ENCODE results near the gene CIZ1.

The CIZ1 gene

GRCh38 chr9:128180001-128180400 lies 11.4 kb downstream of the CIZ1 start:
- TF ChIP-seq CTCF (IDR thresholded peaks at IDR 0.05; ENCODE audit: control extremely low read depth, extremely low read depth, low read depth, missing control alignments) = no peak
- ChIA-PET POLR2A (no interaction called here), CTCF (interaction anchor here (1.4 kb wide), 1 partner anchor 11 kb away, joined by 6 read pairs; no protein-coding TSS in a partner anchor)
- DNase-seq (ENCODE audit: extremely low spot score) = no peak

GRCh38 chr9:128178806-128179431 lies 12.5 kb downstream of the CIZ1 start:
- DNase-seq (ENCODE audit: extremely low spot score) = no peak
- ChIA-PET CTCF (interaction anchor here (1.4 kb wide), 1 partner anchor 12 kb away, joined by 6 read pairs; no protein-coding TSS in a partner anchor), POLR2A (no interaction called here)
- no peak for TF ChIP-seq CTCF (IDR thresholded peaks at IDR 0.05; ENCODE audit: control extremely low read depth, extremely low read depth, low read depth, missing control alignments)

- DNase-seq (ENCODE audit: extremely low spot score) = no peak
- CTCF ChIA-PET = interaction anchor here (1.3 to 1.5 kb wide), 2 partner anchors 8 to 19 kb away, joined by 3 to 6 read pairs; no protein-coding TSS in a partner anchor
- POLR2A ChIA-PET = no interaction called here
- TF ChIP-seq CTCF (IDR thresholded peaks at IDR 0.05; ENCODE audit: control extremely low read depth, extremely low read depth, low read depth, missing control alignments) = no peak
These were observed 15.6 kb downstream of the CIZ1 start for GRCh38 chr9:128175726-128176125.

- no peak for DNase-seq (ENCODE audit: extremely low spot score)
- CTCF ChIA-PET = interaction anchor here (1.0 to 1.5 kb wide), 3 partner anchors 9 to 19 kb away, joined by 3 to 6 read pairs (median 4); no protein-coding TSS in a partner anchor
- POLR2A ChIA-PET = interaction anchor here (0.6 kb wide), 1 partner anchor 9 kb away, joined by 3 read pairs; no protein-coding TSS in a partner anchor
- TF ChIP-seq CTCF (IDR thresholded peaks at IDR 0.05; ENCODE audit: control extremely low read depth, extremely low read depth, low read depth, missing control alignments) = no peak
These were observed 16.2 kb downstream of the CIZ1 start for GRCh38 chr9:128175102-128175563.

- TF ChIP-seq CTCF (IDR thresholded peaks at IDR 0.05; ENCODE audit: control extremely low read depth, extremely low read depth, low read depth, missing control alignments) = no peak
- DNase-seq (ENCODE audit: extremely low spot score) = no peak
- ChIA-PET POLR2A (no interaction called here), CTCF (interaction anchor here (1.0 to 1.3 kb wide), 2 partner anchors 10 to 12 kb away, joined by 4 to 6 read pairs; no protein-coding TSS in a partner anchor)
These were observed 17.3 kb downstream of the CIZ1 start for GRCh38 chr9:128174062-128174461.

GRCh38 chr9:128169925-128170324 lies 21.4 kb downstream of the CIZ1 start:
- no peak for TF ChIP-seq CTCF (IDR thresholded peaks at IDR 0.05; ENCODE audit: control extremely low read depth, extremely low read depth, low read depth, missing control alignments)
- ChIA-PET POLR2A (no interaction called here), CTCF (interaction anchor here (0.9 to 1.2 kb wide), 2 partner anchors 16 to 42 kb away, joined by 3 read pairs; no protein-coding TSS in a partner anchor)
- DNase-seq (ENCODE audit: extremely low spot score) = no peak
